Measurements from ENCODE around the gene NOTCH3. TPM values are rescaled to one million over a fixed set of nuclear protein-coding genes. Genes with fewer than 3 reads are reported as not detected.

NOTCH3 gene
- total RNA-seq, 1 donor: 39.4 TPM

DNA sequence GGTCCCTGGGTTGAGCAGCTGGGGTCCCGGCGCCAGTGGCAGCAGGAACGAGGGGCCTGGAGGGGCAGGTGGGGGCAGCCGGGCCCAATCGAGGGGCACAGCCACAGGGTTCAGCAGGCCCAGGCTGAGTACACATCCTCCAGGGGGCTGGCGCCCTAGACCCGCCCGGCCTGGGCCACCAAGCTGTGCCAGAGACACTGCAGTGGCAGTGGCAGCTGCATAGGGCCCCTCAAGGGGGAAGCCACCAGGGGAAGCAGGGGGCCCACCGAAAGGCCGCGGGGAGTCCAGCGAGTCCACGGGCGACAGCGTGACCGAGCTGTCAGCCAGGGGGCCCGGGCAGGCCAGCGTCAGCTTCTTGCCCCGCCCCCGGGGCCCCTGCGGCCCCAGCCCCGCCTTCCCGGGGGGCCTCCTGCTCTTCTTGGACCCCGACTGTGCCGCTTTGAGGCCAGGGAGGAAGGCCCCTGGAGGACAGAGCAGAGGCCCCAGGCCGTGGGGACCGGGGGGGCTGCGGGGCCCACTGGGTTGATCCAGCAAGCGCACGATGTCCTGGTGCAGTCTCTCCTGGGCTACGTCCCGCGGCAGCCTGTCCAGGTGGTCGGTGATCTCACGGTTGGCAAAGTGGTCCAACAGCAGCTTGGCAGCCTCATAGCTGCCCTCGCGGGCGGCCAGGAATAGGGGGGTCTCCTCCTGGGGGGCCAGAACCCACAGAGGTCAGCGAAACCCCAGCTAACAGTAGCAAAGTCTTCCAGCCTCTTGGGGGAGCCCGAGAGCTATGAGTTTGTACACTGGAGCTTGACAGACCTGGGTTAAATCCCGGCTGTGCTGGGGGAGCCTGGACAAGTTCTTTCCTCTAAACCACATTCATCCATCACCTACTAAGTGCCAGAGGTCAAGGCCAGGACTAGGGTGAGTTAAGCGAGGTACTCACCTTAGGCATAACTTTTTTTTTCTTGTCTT is 39.5 kb downstream of the NOTCH3 start:
- no peak overlapping the region for H3K4me3 ChIP-seq (ENCODE audit: low read depth, low read length)
- TF ChIP-seq, protein P1, sequence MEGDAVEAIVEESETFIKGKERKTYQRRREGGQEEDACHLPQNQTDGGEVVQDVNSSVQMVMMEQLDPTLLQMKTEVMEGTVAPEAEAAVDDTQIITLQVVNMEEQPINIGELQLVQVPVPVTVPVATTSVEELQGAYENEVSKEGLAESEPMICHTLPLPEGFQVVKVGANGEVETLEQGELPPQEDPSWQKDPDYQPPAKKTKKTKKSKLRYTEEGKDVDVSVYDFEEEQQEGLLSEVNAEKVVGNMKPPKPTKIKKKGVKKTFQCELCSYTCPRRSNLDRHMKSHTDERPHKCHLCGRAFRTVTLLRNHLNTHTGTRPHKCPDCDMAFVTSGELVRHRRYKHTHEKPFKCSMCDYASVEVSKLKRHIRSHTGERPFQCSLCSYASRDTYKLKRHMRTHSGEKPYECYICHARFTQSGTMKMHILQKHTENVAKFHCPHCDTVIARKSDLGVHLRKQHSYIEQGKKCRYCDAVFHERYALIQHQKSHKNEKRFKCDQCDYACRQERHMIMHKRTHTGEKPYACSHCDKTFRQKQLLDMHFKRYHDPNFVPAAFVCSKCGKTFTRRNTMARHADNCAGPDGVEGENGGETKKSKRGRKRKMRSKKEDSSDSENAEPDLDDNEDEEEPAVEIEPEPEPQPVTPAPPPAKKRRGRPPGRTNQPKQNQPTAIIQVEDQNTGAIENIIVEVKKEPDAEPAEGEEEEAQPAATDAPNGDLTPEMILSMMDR (IDR thresholded peaks at IDR 0.05; ENCODE audit: insufficient read depth, low read length): peak; percentile 51
- DNase-seq (ENCODE audit: low read depth): peak; percentile 49

DNA sequence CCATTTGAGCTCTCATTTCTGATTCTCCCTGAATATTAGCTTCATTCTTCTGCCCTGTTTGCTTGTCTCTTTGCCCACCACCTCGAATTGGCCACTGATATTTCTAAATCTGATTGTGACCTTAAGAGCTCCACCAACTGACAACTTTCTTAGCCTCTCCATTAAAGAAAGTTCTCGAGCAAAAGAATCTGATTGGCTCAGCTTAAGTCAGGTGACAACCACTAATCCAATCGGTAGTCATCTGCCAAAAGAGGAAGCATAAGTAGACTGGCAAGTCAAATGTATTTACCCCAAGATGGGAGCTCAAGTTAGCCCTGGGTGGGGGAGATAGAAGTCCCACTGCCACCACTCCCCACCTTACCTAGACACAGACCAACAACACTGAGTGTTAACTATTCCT is 41.5 kb downstream of the NOTCH3 start:
- DNase-seq (ENCODE audit: low read depth): no peak
- H3K4me3 ChIP-seq (ENCODE audit: low read depth, low read length): no peak overlapping the region
- TF ChIP-seq, protein P1 (IDR thresholded peaks at IDR 0.05; ENCODE audit: insufficient read depth, low read length): no peak

DNA sequence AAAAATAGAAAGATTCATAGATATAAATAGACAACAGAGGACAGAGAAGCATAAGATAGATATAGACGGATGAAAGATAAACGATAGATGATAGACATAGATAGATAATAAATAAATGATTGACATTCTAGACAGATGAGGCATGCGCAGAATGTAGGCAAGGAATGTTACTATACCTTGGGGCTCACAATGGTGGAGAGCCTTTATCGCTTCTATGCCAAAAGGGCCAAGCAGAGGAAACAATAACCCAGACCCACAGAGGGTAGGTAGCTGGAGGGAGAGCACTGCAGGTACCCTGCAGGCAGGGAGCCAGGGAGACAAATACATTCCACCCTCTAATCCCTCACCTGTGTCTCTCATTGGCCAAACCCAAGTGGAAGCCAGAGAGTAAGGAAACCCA is 44.4 kb downstream of the NOTCH3 start:
- TF ChIP-seq, protein P1 (IDR thresholded peaks at IDR 0.05; ENCODE audit: insufficient read depth, low read length): no peak
- H3K4me3 ChIP-seq (ENCODE audit: low read depth, low read length): no peak overlapping the region
- DNase-seq (ENCODE audit: low read depth): no peak

DNA sequence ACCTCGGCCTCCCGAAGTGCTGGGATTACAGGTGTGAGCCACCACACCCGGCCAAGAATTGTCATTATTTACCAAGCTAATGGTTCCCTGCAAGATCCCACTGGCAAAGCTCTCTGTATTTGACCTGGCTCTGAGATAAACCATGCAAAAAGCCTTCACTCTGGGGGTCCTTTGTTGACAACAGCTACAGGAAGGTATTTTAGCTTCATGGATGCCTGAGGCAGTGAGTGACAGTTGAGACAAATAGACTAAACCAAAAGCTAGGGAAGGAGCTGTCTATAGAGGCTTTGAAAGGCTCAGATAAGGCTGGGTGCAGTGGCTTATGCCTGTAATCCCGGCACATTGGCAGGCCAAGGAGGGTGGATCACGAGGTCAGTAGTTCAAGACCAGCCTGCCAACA is 45.5 kb downstream of the NOTCH3 start:
- DNase-seq (ENCODE audit: low read depth): no peak
- TF ChIP-seq, protein P1 (IDR thresholded peaks at IDR 0.05; ENCODE audit: insufficient read depth, low read length): no peak

DNA sequence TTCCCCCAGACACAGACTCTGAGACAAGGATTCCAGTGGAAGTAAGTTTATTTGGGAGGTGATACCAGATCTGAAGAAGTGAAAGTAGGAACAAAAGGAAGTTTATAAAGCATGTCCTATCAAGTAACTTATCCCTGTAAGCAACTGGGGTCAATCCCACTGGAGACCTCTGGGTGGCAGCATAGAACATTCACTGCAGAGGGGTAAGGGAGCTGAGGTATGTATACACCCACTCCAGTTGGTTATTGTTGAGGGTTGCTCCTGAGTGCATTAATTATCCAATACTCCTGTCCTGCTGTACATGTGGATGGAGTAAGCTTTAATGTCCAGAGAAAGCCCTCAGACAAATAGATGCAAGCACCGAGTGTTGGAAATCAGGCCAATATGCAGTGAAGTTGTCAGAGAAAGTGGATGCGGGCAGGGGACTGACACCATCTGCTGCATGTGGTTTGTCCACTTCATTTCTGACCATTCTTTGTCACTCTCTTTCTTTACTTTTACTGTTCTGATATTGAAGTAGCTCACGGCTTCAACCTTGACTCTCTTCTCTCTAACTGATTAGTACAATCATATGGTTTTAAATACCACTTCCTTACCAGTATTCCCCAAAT is 46.7 kb downstream of the NOTCH3 start:
- H3K4me3 ChIP-seq (ENCODE audit: low read depth, low read length): no peak overlapping the region
- TF ChIP-seq, protein P1 (IDR thresholded peaks at IDR 0.05; ENCODE audit: insufficient read depth, low read length): peak; percentile 64
- peak; percentile 59 for DNase-seq (ENCODE audit: low read depth)

More for the DNA sequence above, 45.5 kb downstream of the NOTCH3 start:
- no peak overlapping the region for H3K4me3 ChIP-seq (ENCODE audit: low read depth, low read length)

DNA sequence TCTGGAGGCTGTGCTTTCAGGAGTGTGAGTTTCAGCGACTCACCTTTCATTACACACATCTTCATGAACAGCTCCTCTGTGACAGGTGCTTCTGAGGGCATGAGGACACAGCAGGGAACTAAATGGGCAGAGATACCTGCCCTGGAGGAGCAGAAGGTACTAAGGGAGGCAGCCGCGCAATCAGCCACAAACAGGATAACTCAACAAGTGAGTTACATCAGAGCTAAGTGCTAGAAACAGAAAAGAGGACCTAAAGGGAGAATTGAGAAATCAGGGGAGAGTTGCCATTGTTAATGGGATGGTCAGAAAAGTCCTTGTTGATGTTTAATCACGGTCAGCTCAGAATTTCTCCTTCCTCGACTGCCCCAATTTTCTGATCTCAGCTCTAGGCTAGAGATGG is 51.1 kb downstream of the NOTCH3 start:
- DNase-seq (ENCODE audit: low read depth): no peak
- TF ChIP-seq, protein P1 (IDR thresholded peaks at IDR 0.05; ENCODE audit: insufficient read depth, low read length): no peak
- no peak overlapping the region for H3K4me3 ChIP-seq (ENCODE audit: low read depth, low read length)

Measured in fibroblast of the aortic adventitia (primary cell).